T-helper 17 cell (primary cell): Measurements from ENCODE around the gene LRCH4. TPM values are rescaled to one million over a fixed set of nuclear protein-coding genes. Genes with fewer than 3 reads are reported as not detected.
"Not testable (repeated sequence)": the region's sequence is repeated elsewhere in the genome, so short reads cannot be mapped to it uniquely, and the experiment has no call there.

Experiments
- ATAC-seq: fragments of 150-1000 bp; cut with Tn5 transposase; 2 replicates; pipeline ENCODE4 v1.10.0; 2021; ENCODE audit warnings: mild to moderate bottlenecking, moderate library complexity
- DNase-seq, 3 donors: peaks; one replicate each; pipeline versions ENCODE4 v3.0.0 to v3.0.0-alpha.2; 2020 to 2021
- H3K9me3 ChIP-seq: one replicate; pipeline ENCODE4 v1.7.0; 2013; ENCODE audit warnings: low read length, mild to moderate bottlenecking; ENCODE audit not compliant: control insufficient read depth, poor library complexity, severe bottlenecking
- H3K27ac Mint-ChIP-seq: one replicate; pipeline ENCODE4 v1.8.0; 2022; ENCODE audit warnings: mild to moderate bottlenecking, moderate library complexity, mixed read lengths
- H3K27me3 Mint-ChIP-seq: one replicate; pipeline ENCODE4 v1.8.0; 2022; ENCODE audit warnings: mixed read lengths
- H3K36me3 Mint-ChIP-seq: one replicate; pipeline ENCODE4 v1.8.0; 2022; ENCODE audit warnings: low read depth, mixed read lengths
- H3K4me1 Mint-ChIP-seq: one replicate; pipeline ENCODE4 v1.8.0; 2022; ENCODE audit warnings: mild to moderate bottlenecking, mixed read lengths
- H3K4me3 Mint-ChIP-seq: one replicate; pipeline ENCODE4 v1.8.0; 2022; ENCODE audit warnings: mild to moderate bottlenecking, moderate library complexity, mixed read lengths
- total RNA-seq, 4 donors: library from RNA in 2 of 4; stranded (reverse) in 2 of 4; gene quantifications; one replicate each; pipeline ENCODE4 v1.2.3 and lab custom pipeline; 2022 to 2026

Gene LRCH4
- total RNA-seq, 2 donors from 2014 or later: 284 to 305 TPM

DNA sequence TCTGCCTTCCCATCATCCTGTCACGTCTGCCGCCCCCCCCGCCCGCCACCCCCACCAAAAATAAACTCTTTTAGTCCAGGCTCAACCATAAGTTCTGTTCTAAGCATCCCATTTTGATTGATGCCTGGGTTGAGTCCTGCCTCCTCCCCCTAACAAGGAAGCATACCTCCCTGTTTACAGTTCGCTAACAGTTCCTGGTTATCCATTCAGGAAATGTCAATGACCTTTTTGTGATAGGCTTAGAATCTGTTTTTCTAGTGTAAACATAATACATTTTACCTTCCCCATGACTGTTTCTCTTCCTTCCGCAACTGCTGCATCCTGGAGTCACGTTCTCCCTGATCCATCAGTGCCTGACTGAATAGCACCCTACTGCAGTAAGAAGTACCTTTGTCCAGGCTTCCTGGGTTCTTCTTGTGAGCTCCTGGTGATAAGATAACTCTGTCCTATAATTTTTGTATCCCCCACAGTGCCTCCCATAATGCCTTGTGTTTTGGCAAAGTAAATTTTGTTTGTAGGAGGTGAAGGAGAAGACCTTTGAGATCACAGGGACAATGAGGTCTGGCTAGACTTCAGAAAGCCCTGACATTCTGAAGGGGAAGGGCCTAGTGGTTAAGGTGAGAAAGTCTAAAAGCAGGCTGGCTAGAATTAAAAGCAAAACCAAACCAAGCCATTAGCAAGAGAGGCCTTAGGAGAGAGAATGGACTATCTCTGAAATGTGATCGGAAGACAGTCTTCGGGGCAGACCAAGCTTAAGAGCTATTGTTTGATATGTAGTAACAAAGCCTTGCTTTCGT lies 39.6 kb downstream of the LRCH4 start:
- no peaks in the 10 kb centered on the region for H3K9me3 ChIP-seq
- DNase-seq (no peak), ATAC-seq (peak; percentile 54)
- H3K4me1 Mint-ChIP-seq: peaks cover 82% of the 10 kb centered on the region
- H3K4me3 Mint-ChIP-seq: peak overlapping the region; percentile 100
- H3K36me3 Mint-ChIP-seq: no peaks in the 10 kb centered on the region
- peak overlapping the region; percentile 98 for H3K27ac Mint-ChIP-seq
- H3K27me3 Mint-ChIP-seq: no peaks in the 10 kb centered on the region

DNA sequence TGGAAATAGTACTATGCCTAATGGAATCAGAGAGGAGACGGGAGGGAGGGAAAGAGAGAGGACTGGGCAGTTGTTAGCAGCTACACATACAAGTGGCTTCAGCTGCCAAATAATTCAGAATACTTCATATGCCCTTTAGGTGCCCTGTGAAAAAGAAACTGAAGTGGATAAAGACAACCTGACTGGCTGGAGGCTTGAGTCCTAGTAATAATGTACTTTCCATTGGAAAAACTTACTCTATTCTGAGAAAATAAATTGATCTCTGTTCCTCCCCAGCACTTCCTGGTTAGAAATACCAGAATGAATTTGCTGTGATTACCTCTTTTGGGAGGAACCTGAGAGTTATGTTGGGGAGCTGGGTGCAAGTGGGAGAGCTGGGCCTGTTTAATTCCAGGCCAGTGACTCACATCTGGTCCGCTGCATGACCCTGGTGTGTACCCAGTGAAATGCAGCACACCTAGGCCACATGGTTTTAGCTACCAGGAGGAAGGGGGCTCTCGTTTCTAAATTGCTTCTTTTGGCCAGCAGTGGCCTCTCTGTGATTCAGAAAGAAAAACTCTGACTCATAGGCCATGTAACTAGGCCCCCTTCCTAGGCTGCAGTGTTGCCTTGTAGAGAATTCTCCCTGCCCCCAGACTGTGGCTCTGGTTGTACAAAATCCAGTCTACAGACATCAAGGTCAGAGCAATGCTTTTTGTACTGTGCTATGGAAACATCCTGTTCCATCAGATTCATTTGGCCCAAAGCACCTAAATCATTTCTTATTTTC lies 40.4 kb downstream of the LRCH4 start:
- peak overlapping the region; percentile 98 for H3K27ac Mint-ChIP-seq
- ATAC-seq (peak; percentile 54), DNase-seq (peak in 1 of 3 donors; percentile 21)
- H3K4me1 Mint-ChIP-seq: peaks cover 85% of the 10 kb centered on the region
- H3K9me3 ChIP-seq: no peaks in the 10 kb centered on the region
- no peaks in the 10 kb centered on the region for H3K27me3 Mint-ChIP-seq
- no peaks in the 10 kb centered on the region for H3K36me3 Mint-ChIP-seq
- H3K4me3 Mint-ChIP-seq: peak overlapping the region; percentile 100

DNA sequence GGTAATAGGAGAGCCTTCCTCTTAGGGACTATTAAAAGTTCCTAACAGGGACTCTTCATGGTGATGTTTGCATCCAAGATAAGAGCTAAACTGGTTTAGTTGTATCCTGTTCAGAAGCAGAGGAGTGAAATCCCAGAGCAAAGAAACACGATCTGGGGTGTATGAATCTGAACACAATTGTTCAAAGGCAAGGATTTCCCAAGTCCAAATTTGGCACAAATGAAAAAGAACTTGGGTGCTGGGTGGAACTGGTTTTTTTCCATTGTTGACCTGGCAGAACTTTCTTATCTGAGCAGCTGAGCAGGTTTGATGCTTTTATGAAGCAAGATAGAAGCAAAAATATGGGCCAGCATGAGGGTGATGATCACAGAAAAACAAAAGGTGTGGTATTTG lies 41.0 kb downstream of the LRCH4 start:
- Mint-ChIP-seq H3K4me1 (peaks cover 84% of the 10 kb centered on the region), H3K4me3 (peak overlapping the region; percentile 100), H3K27ac (peak overlapping the region; percentile 98), H3K27me3 (no peaks in the 10 kb centered on the region), H3K36me3 (no peaks in the 10 kb centered on the region)
- H3K9me3 ChIP-seq: no peaks in the 10 kb centered on the region
- no peak for ATAC-seq
- no peak for DNase-seq

DNA sequence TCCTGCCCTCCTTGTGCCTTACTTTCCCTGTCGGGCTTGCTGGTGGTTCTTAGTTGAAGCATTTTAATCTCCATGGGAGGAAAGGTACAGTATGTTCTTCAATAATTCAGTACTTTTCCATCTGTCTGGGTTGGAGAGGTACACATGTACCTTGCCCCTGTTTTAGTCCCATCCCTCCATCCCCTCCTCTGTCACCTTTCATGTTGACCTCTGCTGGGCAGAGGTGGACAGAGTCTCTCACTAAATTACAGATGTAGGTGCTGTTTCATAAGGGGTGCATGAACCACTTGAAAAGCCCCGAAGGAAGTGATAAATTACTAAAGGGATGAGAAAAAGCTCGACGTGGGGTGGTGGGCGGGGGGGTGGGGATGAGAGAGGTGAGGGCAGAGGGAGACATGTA lies 41.5 kb downstream of the LRCH4 start:
- peak overlapping the region; percentile 100 for H3K4me3 Mint-ChIP-seq
- no peaks in the 10 kb centered on the region for H3K27me3 Mint-ChIP-seq
- peaks cover 82% of the 10 kb centered on the region for H3K4me1 Mint-ChIP-seq
- no peaks in the 10 kb centered on the region for H3K9me3 ChIP-seq
- H3K27ac Mint-ChIP-seq: peak overlapping the region; percentile 98
- DNase-seq: no peak
- no peak for ATAC-seq
- no peaks in the 10 kb centered on the region for H3K36me3 Mint-ChIP-seq

DNA sequence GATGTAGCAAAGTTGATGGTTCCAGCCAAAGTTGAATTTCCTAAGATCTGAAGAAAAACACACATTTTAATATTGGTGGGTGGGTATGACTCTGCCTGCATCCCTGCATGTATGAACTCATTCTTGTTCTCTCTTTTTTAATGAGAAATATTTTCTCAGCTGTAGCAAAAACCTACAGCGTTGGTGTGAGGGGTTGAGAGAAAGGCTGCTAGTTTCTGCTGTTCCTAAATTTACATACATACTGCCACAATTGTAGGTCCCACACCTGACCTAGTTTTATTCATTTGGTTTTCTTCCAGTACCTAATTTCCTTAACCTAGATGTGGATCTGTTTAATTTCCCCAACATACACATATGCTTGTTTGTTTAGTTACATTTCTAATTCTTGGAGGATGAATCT lies 42.3 kb downstream of the LRCH4 start:
- no peaks in the 10 kb centered on the region for H3K27me3 Mint-ChIP-seq
- DNase-seq (no peak), ATAC-seq (no peak)
- no peaks in the 10 kb centered on the region for H3K9me3 ChIP-seq
- H3K4me3 Mint-ChIP-seq: peak overlapping the region; percentile 100
- peak overlapping the region; percentile 98 for H3K27ac Mint-ChIP-seq
- peaks cover 3% of the 10 kb centered on the region for H3K36me3 Mint-ChIP-seq
- H3K4me1 Mint-ChIP-seq: peaks cover 83% of the 10 kb centered on the region

DNA sequence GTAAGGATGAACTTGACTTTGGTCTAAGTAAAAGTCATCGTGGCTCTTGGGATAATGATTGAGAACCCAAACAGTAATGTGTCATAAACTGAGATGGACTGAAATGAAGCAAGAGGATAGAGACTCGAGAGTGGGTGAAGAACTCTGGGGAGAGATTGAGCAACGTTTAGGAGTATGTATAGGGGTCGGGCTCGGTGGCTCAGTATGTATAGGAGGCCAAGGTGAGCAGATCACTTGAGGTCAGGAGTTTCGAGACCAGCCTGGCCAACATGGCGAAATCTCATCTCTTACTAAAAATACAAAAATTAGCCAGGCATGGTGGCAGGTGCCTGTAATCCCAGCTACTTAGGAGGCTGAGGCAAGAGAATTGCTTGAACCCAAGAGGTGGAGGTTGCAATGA lies 44.6 kb downstream of the LRCH4 start:
- Mint-ChIP-seq H3K27ac (peak overlapping the region; percentile 98), H3K4me3 (peak overlapping the region; percentile 100), H3K4me1 (peaks cover 68% of the 10 kb centered on the region)
- not testable (repeated sequence) for H3K36me3 Mint-ChIP-seq, DNase-seq, ATAC-seq, H3K27me3 Mint-ChIP-seq, H3K9me3 ChIP-seq

DNA sequence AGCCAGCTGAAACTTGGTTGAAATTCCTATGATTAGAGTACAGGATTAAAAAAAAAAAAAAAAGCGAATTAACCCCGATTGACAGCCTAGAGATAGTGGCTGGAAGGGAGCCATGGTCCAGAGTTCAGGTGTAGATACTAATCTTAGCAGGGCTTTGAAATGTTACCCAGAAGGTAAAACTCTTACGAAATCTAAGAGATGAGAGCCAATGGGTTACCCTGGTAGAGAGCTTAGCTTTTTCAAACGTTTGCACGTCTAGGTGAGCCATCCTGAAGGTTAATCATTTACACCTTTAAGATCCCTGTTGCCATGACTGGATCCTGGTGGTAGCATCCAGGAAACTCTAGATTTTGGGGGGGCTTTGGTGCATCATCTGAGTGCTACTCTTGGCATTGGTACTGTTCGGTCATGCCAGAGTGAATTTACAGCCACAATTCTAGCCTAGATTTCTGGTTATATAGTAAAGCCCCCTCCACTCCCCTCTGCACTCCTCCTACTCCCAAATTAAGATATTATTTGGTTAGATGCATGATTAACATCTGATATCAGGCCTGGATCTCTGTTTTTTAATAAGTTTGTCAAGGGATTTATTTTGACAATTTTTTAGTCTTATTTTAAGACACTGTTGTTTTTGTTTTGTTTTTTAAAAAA lies 45.7 kb downstream of the LRCH4 start:
- peak overlapping the region; percentile 98 for H3K27ac Mint-ChIP-seq
- DNase-seq: no peak
- H3K36me3 Mint-ChIP-seq: peaks cover 3% of the 10 kb centered on the region
- no peak for ATAC-seq
- H3K27me3 Mint-ChIP-seq: no peaks in the 10 kb centered on the region
- H3K4me1 Mint-ChIP-seq: peaks cover 59% of the 10 kb centered on the region
- peak overlapping the region; percentile 100 for H3K4me3 Mint-ChIP-seq
- no peaks in the 10 kb centered on the region for H3K9me3 ChIP-seq

DNA sequence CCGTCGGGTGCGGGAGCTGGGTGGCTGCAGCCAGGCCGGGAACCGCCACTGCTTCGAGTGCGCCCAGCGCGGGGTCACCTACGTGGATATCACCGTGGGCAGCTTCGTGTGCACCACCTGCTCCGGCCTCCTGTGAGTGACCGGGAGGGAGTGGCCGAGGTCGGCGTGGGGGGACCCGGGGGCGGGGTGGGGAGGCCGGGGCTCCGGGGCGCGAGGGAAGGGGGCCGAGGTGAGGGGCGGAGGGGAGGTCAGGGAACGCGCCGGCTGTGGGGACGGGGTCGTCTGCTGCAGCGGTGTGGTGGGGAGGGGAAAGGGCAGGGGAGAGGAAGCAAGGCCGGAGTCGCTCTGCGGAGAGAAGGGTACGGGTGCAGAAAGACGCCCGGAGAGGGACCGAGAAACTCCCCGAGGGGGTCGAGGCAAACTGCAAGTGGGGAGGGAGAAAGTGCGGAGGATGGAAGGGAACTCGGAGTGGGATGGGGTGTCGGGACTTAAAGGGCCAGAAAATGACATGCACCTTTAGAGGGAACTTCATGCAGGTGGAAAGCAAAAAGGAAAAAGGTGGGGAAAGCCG lies 46.4 kb downstream of the LRCH4 start:
- peaks cover 52% of the 10 kb centered on the region for H3K4me1 Mint-ChIP-seq
- H3K36me3 Mint-ChIP-seq: peaks cover 3% of the 10 kb centered on the region
- no peak for ATAC-seq
- no peaks in the 10 kb centered on the region for H3K27me3 Mint-ChIP-seq
- peak overlapping the region; percentile 98 for H3K27ac Mint-ChIP-seq
- H3K9me3 ChIP-seq: no peaks in the 10 kb centered on the region
- DNase-seq: no peak
- H3K4me3 Mint-ChIP-seq: peak overlapping the region; percentile 100

DNA sequence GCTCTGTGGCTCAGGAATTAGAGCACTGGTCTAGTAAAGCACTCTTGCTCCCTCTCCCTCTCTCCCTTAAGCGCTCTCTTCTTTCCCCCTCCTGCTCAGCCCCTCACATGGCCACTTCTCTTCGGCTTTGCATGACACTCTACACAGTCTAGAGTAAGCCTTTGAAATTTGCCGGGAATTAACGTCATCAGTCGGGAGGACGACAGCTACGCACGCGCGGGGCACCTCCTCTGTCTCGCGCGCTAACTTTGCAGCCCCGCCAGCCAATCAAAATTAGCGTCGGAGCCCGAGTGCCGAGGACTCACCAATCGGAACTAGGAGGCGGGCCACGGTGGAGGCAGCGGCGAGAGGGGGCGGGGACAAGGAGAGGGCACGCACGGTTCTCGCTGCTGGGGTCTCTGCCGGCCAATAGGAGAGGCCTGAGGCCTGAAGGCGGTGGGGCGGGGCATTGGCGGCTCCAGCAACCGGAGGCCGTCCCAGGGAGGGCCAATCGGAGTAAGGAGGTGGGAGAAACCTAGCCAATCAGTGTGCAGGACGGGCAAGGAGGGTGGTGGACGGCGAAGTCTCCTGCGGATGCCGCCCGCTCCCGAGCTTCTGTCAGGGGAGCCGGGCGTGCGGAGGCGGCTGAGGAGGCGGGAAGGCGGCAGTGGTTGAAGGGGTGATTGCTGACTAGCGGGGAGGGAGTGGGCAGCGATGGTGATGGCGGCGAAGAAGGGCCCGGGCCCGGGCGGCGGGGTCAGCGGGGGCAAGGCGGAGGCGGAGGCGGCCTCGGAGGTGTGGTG lies 47.1 kb downstream of the LRCH4 start, which contains the start of gene AGFG2:
Gene AGFG2, plus strand, starts transcription at position 550 of the 782 bp plus-strand sequence. Its CDS starts 144 bp downstream, at position 694.
- Mint-ChIP-seq H3K27me3 (no peaks in the 10 kb centered on the region), H3K4me3 (peak within 1 kb of the TSS; percentile 100), H3K4me1 (peaks cover 45% of the 10 kb centered on the region), H3K36me3 (peaks cover 3% of the 10 kb centered on the region), H3K27ac (peak within 1 kb of the TSS; percentile 98)
- DNase-seq (peak; percentile 99 to 100 (median 100)), ATAC-seq (peak; percentile 96)
- no peaks in the 10 kb centered on the region for H3K9me3 ChIP-seq

DNA sequence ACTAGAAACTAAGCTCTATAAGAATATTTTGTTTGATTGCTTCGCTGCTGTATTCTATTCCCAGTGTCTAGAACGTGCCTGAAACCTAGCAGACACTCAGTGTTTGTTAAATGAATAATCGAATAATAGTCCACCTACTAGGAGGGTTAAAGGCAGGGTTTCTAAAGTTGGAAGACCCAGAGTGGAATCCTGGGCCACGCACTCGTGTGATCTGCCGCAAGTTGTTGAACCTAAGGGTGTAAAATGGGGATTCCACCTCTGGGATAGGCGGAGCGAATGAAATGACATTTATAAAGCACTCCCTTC lies 47.6 kb downstream of the LRCH4 start:
- Mint-ChIP-seq H3K4me3 (peak overlapping the region; percentile 100), H3K27me3 (no peaks in the 10 kb centered on the region), H3K4me1 (peaks cover 40% of the 10 kb centered on the region), H3K36me3 (peaks cover 3% of the 10 kb centered on the region), H3K27ac (peak overlapping the region; percentile 98)
- no peaks in the 10 kb centered on the region for H3K9me3 ChIP-seq
- DNase-seq: no peak
- ATAC-seq: no peak

DNA sequence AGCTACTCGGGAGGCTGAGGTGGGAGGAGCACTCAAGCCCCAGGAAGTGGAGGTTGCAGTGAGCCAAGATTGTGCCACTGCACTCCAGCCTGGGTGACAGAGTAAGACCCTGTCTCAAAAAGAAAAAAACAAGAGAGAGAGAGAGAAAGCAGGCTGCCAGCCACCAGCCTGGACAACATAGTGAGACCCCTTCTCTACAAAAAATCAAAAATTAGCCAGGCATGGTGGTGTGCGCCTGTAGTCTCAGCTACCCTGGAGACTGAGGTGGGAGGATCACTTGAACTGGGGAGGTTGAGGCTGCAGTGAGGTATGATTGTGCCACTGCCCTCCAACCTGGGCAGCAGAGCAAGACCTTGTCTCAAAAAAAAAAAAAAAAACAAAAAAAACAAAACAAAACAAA lies 49.2 kb downstream of the LRCH4 start:
- not testable (repeated sequence) for H3K4me3 Mint-ChIP-seq, DNase-seq, H3K9me3 ChIP-seq, H3K27me3 Mint-ChIP-seq, H3K27ac Mint-ChIP-seq, ATAC-seq, H3K36me3 Mint-ChIP-seq
- peaks cover 26% of the 10 kb centered on the region for H3K4me1 Mint-ChIP-seq

DNA sequence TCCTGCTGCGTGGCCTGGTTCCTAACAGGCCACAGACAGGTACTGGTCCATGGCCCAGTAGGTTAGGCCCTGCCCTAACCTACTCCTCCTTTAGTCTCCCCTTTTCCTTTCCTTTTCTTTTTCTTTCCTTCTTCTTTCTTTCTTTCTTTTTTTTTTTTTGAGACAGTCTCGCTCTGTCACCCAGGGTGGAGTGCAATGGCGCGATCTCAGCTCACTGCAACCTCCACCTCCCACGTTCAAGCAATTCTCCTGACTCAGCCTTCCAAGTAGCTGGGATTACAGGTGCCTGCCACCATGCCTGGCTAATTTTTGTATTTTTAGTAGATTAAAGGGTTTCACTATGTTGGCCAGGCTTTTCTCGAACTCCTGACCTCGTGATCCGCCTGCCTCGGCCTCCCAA lies 49.9 kb downstream of the LRCH4 start:
- ATAC-seq, H3K36me3 Mint-ChIP-seq, H3K27ac Mint-ChIP-seq, H3K4me3 Mint-ChIP-seq, DNase-seq, H3K9me3 ChIP-seq, H3K27me3 Mint-ChIP-seq: not testable (repeated sequence)
- peaks cover 19% of the 10 kb centered on the region for H3K4me1 Mint-ChIP-seq
